Keratinocyte (primary cell): Measurements from ENCODE around the gene DDX31.

Source experiments
- CTCF ChIP-seq, 3 experiments: IDR thresholded peaks in 1 of 3; conservative IDR thresholded peaks in 1 of 3; optimal IDR thresholded peaks in 1 of 3; 2 replicates in 2 of 3; 3 replicates in 1 of 3; pipeline versions ENCODE3 to v1.5.1; 2011; ENCODE audit warnings: low read length in 3 of 3, mild to moderate bottlenecking in 3 of 3, moderate library complexity in 2 of 3, control low read depth in 1 of 3, inconsistent platforms in 1 of 3; ENCODE audit not compliant: insufficient read depth in 2 of 3; ENCODE audit errors: extremely low read depth in 1 of 3
- EZH2 ChIP-seq: IDR thresholded peaks from one replicate; pipeline ENCODE4 v1.6.1; 2012; ENCODE audit warnings: inconsistent platforms, mild to moderate bottlenecking, low read length, moderate library complexity

- TF ChIP-seq CTCF (optimal IDR thresholded peaks at IDR 0.05 in 1 of 3, IDR thresholded peaks at IDR 0.05 in 1 of 3, conservative IDR thresholded peaks at IDR 0.05 in 1 of 3; ENCODE audit: extremely low read depth in 1 of 3, insufficient read depth in 2 of 3, low read length in 3 of 3) (no peak), EZH2 (no peak)
Measured at GRCh38 chr9:132577119-132577518, 92.7 kb downstream of the DDX31 start.
